Measurements from ENCODE around the gene SLC25A42. TPM values are rescaled to one million over a fixed set of nuclear protein-coding genes. Genes with fewer than 3 reads are reported as not detected.

SLC25A42 gene
- total RNA-seq, 1 donor from 2014 or later: 10.6 TPM

DNA sequence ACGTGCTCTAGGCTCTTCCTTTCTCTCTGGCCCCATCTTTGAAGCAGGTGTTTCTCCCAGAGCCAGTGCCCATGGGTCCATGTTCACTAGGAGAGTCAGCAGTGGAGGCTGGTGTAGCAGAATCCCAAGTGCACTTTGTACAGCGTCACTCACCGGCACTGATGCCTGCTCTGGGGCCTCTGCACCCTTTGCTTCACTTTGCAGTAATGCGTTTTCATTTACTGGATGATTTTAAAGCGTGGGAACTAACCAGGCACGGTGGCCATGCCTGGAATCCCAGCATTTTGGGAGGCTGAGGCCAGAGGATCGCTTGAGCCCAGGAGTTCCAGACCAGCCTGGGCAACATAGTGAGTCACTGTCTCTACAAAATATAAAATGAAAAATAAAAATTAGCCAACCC lies 30.7 kb downstream of the SLC25A42 start:
- H3K36me3 Mint-ChIP-seq (ENCODE audit: unreplicated experiment): peaks cover 3% of the 10 kb centered on the region
- H3K9me3 Mint-ChIP-seq (ENCODE audit: unreplicated experiment): no peaks in the 10 kb centered on the region
- H3K4me1 Mint-ChIP-seq (ENCODE audit: unreplicated experiment): no peaks in the 10 kb centered on the region
- DNase-seq (ENCODE audit: extremely low spot score, unreplicated experiment): no peak
- H3K4me3 Mint-ChIP-seq (ENCODE audit: unreplicated experiment): no peak overlapping the region
- H3K27me3 Mint-ChIP-seq (ENCODE audit: unreplicated experiment): no peaks in the 10 kb centered on the region
- TF ChIP-seq, protein P1, sequence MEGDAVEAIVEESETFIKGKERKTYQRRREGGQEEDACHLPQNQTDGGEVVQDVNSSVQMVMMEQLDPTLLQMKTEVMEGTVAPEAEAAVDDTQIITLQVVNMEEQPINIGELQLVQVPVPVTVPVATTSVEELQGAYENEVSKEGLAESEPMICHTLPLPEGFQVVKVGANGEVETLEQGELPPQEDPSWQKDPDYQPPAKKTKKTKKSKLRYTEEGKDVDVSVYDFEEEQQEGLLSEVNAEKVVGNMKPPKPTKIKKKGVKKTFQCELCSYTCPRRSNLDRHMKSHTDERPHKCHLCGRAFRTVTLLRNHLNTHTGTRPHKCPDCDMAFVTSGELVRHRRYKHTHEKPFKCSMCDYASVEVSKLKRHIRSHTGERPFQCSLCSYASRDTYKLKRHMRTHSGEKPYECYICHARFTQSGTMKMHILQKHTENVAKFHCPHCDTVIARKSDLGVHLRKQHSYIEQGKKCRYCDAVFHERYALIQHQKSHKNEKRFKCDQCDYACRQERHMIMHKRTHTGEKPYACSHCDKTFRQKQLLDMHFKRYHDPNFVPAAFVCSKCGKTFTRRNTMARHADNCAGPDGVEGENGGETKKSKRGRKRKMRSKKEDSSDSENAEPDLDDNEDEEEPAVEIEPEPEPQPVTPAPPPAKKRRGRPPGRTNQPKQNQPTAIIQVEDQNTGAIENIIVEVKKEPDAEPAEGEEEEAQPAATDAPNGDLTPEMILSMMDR (IDR thresholded peaks at IDR 0.05): no peak
- no peak overlapping the region for H3K27ac Mint-ChIP-seq (ENCODE audit: unreplicated experiment)

DNA sequence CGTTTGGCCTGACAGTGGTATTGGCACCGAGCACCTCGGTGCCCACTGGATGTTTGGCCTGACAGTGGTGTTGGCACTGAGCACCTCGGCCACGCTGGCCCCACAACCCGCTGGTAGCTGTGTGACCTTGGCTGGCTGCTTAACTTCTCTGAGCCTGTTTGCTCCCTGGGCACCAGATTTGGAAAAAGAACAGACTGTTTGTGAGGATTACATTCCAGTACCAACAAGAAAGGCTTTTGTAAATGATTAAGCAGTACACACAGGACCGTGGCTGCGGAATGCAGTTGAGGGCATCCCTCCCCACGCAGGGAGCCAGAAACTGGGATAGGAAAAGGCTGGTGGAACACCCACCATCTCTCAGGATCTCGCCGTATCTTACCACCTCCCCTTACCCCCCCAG lies 31.9 kb downstream of the SLC25A42 start:
- Mint-ChIP-seq H3K27me3 (ENCODE audit: unreplicated experiment) (no peaks in the 10 kb centered on the region), H3K27ac (ENCODE audit: unreplicated experiment) (no peak overlapping the region), H3K4me3 (ENCODE audit: unreplicated experiment) (no peak overlapping the region), H3K9me3 (ENCODE audit: unreplicated experiment) (no peaks in the 10 kb centered on the region), H3K4me1 (ENCODE audit: unreplicated experiment) (no peaks in the 10 kb centered on the region), H3K36me3 (ENCODE audit: unreplicated experiment) (peaks cover 3% of the 10 kb centered on the region)
- TF ChIP-seq, protein P1 (IDR thresholded peaks at IDR 0.05): no peak
- DNase-seq (ENCODE audit: extremely low spot score, unreplicated experiment): no peak

DNA sequence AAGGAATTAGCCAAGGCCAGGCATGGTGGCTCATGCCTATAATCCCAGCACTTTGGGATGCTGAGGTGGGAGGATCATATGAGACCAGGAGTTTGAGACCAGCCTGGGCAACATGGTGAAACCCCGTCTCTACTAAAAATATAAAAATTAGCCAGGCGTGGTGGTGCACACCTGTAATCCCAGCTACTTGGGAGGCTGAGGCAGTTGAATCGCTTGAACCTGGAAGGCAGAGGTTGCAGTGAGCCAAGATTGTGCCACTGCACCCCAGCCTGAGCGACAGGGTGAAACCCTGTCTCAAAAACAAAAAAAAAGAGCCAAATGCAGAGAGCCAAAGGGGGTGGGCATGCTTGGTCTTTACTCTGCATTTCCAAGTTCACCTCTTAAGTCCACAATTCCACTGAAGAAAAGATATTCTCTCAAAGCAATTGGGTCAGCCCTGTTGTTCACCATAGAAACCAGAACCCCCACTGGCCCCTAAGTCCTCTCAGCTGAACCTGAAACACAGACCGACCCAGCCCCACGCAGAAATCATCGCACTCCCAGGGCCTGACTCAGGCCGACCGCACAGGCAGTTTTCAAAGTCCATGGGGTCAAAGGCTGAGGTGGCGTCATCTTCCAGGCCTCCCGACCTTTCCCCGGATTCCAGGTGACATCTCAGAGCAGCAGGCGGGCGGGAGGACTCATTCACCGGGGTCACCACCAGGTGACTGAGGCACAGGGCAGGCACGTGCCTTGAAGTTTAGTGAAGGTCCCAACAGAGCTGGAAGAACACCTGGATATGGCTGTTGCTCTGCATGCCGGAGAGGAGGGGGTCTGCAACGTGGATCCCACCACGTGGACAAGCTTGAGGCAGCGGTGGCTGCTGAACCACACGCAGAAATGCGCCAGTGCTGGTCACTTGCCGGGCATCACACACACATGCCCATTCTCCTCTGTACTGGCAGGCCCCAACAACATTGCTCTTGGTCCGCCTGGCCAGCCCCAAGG lies 33.1 kb downstream of the SLC25A42 start:
- no peaks in the 10 kb centered on the region for H3K27me3 Mint-ChIP-seq (ENCODE audit: unreplicated experiment)
- DNase-seq (ENCODE audit: extremely low spot score, unreplicated experiment): no peak
- H3K36me3 Mint-ChIP-seq (ENCODE audit: unreplicated experiment): peaks cover 3% of the 10 kb centered on the region
- H3K4me3 Mint-ChIP-seq (ENCODE audit: unreplicated experiment): no peak overlapping the region
- H3K4me1 Mint-ChIP-seq (ENCODE audit: unreplicated experiment): no peaks in the 10 kb centered on the region
- no peaks in the 10 kb centered on the region for H3K9me3 Mint-ChIP-seq (ENCODE audit: unreplicated experiment)
- no peak overlapping the region for H3K27ac Mint-ChIP-seq (ENCODE audit: unreplicated experiment)
- TF ChIP-seq, protein P1 (IDR thresholded peaks at IDR 0.05): no peak

DNA sequence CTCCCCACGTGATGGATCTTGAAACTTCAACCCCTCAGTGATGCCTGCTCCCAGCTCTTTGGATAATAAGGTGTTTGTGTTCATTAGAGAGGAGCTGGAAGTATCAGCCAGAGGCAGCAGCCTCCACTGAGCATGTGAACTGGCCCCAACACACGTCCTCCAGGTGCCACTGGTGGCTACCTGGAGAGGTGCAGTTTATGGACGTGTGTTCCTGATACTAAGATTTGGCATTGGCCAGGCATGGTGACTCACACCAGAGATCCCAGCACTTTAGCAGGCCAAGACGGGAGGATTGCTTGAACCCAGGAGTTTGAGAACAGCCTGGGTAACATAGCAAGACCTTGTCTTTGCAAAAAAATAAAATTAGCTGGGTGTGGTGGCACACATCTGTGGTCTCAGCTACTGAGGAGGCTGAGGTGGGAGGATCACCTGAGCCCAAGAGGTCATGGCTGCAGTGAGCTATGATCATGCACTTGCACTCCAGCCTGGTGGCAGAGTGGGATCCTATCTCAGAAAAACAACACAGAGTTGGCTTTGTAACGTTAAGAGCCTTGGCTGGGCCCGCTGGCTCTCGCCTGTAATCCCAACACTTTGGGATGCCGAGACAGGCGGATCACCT lies 34.4 kb downstream of the SLC25A42 start:
- Mint-ChIP-seq H3K9me3 (ENCODE audit: unreplicated experiment) (no peaks in the 10 kb centered on the region), H3K36me3 (ENCODE audit: unreplicated experiment) (peaks cover 3% of the 10 kb centered on the region), H3K27ac (ENCODE audit: unreplicated experiment) (no peak overlapping the region), H3K27me3 (ENCODE audit: unreplicated experiment) (no peaks in the 10 kb centered on the region), H3K4me3 (ENCODE audit: unreplicated experiment) (no peak overlapping the region), H3K4me1 (ENCODE audit: unreplicated experiment) (no peaks in the 10 kb centered on the region)
- TF ChIP-seq, protein P1 (IDR thresholded peaks at IDR 0.05): no peak
- DNase-seq (ENCODE audit: extremely low spot score, unreplicated experiment): no peak
